GM21619 (cell line): ENCODE data around the gene IPO7.
"Not testable (repeated sequence)": the region's sequence is repeated elsewhere in the genome, so short reads cannot be mapped to it uniquely, and the experiment has no call there.

ENCODE experiments used
- ATAC-seq: cut with Tn5 transposase; IDR thresholded peaks from one replicate; pipeline ENCODE4 v1.9.1; 2021; ENCODE audit not compliant: unreplicated experiment

Gene IPO7

DNA sequence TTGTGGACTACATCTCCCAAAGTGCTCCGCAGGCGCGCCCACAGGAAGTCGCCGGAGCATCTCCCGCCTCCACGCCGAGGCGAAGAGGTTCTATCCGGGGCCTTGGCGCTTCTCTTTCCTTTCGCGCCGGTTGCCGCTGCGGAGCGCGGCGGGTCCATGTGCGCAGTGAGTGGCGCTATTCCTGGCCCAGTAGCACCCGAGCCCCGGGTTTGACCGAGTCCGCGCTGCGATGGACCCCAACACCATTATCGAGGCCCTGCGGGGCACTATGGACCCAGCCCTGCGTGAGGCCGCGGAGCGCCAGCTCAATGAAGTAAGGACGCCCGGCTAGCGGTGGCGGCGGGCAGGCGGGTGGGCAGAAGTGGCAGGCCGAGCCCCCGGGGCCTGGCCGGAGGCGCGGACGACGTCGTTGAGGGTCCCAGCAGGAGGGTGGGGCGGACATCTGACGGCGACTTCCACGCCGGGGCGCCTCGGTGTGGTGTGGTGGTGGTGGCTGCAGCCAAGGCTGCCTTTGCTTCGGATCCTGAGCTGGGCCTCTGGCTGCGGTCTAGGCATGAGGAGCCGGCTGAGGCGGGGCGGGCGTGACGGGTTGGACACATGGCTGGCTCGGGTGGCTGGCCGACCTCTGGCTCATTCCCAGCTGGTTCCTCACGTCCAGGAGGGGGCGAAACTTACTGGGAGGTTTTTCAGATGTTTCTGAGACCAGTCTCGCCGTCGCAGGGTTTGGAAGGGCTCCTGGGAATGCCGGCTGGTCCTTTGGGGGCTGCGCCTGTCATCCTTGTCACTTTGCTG lies at the start of gene IPO7:
TSS of gene IPO7 (plus strand) at position 118 of the 792 bp plus-strand sequence. CDS start at position 230, 112 bp downstream.
- peak; percentile 93 for ATAC-seq

DNA sequence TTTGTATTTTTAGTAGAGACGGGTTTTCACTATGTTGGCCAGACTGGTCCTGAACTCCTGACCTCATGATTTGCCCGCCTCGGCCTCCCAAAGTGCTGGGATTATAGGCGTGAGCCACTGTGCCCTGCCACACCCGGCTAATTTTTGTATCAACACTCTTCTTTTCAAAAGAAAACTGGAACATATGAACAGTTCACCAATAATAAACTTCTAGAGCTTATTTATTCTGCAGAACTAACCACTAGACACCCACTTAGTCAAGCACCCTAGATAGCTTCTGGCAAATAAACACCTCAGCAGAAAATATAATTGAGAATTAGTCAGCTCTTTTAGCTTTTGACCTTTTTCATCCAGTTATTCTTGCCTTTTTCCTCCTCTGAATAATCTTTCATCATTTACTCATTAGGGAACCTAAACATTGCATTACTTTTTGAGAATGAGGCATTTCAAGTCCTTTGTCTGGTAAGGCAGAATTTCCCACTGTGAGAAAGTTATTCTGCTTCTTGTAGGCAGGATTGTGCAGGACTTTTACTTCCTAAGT lies 42.7 kb upstream of the IPO7 start:
- ATAC-seq: no peak

- no peak for ATAC-seq
Measured at GRCh38 chr11:9344061-9344680, 40.3 kb upstream of the IPO7 start.

DNA sequence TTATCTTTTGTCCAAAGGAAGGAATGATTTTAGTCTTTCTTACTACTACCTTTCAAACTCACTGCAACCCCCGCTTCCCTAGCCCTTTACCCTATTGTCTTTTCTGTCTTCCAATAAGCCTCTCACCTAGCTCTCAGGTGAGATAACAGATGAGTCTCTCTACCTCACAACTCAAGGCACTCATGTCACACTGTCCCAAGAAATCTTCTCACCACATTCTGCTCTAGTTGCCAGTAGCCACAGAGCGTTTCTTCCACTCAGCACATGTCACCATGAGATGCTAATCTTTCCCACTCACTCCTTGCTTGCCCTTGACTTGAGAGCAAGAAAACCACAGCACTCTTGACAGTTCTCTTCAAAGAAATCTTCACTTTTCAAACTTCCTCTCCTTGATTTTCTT lies 37.4 kb upstream of the IPO7 start:
- ATAC-seq: no peak

DNA sequence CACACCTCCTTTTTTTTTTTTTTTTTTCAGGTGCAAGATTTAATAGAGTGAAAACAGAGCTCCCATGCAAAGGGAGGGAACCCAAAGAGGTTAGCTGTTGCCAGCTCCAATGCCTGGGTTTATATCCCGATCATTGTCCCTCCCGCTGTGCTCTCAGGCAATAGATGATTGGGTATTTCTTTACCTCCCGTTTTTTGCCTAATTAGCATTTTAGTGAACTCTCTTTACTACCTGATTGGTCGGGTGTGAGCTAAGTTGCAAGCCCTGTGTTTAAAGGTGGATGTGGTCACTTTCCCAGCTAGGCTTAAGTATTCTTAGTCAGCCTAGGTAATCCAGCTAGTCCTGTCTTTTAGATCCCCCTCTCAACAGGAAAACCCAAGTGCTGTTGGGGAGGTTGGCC lies 36.7 kb upstream of the IPO7 start:
- ATAC-seq: not testable (repeated sequence)

- ATAC-seq: no peak
Measured at GRCh38 chr11:9351321-9351881, 33.1 kb upstream of the IPO7 start.

DNA sequence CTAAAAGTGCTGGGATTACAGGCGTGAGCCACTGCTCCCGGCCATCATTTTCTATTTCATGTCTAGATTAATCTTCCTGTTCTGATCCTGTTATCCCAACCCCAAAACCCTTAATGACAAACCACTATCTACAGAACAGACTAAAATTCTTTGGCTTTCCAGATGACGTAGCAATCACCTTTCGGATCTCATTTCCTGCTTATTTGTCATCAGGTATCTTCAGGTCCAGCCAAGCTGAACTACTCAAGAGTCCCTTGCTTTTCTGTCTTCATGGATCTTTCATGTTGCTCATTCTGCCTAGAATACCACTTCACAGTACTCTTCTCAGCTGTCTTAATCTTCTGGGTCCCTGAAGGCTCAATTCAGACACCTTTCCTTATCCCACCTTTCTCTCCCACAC lies 27.4 kb upstream of the IPO7 start:
- no peak for ATAC-seq

- ATAC-seq: not testable (repeated sequence)
Measured at GRCh38 chr11:9360862-9361622, 23.4 kb upstream of the IPO7 start.

DNA sequence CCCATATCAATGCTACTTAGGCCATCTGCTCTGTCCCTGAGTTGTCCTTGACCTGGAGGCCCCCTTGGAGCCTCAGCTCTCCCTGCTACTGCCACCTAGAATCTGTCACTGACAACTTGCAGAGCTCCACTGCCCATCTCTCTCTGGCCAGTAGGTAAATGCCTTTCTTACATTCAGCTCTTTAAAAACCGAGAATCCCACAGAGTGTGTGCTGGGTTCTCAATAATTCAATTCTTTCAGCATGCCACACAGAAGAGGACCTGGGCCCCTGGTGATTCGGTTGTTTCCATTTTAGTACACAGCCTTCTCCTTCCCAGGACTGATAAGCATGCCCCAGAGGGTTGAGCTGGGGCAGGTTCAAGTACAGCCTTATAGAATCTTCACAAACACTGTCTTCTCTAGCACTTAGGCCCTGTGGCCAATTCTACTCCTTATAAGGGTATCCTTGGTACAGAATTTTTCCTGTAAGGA lies 22.0 kb upstream of the IPO7 start:
- no peak for ATAC-seq

DNA sequence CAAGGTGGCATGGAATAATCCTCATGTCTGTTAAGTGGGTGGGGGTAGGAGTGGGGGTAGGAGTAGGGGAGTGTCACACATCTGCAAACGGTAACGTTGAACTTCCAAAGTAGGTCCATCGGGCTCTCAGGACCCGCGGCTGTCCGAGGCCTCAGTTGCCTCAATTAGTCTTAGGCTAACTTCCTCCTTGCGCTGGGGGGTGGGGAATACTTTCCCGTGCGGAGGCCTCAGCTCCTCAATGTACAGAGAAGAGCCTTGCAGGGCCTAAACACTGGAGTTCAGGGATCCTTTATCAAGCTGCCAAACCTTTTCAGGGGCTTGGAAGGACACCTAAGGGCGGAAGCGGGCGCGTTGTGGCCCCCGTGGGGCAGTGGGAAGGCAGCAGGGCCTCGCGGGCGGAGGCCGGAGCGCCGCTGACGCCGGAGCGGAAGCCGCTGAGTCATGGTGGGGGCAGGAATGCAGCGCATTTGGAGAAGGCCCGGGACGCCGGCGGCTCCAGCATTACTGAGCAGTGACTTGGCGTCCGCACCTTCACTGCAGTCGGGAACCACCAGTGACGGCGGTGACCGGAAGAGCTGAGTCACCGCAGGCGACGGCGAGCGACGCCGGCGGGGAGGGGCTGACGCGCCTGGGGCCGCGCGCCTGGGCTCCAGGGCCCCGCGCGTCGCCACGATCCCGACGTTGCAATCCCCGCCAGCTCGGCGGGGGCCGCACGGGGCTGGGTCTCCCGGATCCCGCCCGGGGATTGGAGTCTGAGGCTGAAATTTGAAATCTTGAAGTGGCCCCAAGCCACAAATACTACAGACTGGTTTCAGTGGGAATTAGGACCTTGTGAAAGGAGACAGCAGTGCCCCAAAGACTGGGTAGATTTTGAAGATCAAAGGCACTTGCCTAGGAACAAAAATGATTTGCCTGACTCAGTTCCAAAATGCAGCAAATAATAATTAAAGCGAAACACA lies 20.2 kb upstream of the IPO7 start:
- ATAC-seq: peak; percentile 97

- ATAC-seq: no peak
Measured at GRCh38 chr11:9367551-9367950, 16.9 kb upstream of the IPO7 start.

DNA sequence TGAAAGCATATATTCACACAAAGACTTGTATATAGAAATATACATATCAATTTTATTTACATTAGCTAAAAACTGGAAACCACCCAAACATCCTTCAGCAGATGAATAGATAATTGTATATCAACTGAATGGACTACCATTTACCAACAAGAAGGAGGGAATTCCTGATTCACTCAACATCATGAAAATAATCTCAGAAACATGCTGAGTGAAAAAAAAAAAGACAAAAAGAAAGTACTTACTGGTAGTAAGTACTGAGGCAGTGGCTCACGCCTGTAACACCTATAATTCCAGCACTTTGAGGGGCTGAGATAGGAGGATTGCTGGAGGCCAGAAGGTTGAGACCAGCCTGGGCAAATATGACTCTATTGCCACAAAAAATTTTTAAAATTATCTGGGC lies 7.4 kb upstream of the IPO7 start:
- no peak for ATAC-seq

DNA sequence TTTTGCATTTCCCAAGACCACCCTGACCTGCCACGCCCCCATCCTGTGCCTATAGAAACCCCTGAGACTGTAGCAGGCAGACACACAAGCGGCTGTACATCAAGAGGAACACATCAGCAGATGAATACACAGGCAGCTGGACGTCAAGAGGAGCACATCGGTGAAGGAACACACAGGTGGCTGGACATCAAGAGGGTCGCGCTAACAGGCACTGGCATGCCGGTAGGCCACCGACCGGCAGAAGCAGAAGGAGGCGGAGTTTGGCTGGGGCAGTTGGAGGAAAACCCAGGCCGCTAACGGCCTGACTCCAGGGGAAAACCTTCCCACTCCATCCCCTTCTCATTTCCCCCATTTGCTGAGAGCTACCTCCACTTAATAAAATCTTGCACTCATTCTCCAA lies 5.4 kb upstream of the IPO7 start:
- ATAC-seq: no peak

GRCh38 chr11:9380773-9381172 lies 3.7 kb upstream of the IPO7 start:
- no peak for ATAC-seq

DNA sequence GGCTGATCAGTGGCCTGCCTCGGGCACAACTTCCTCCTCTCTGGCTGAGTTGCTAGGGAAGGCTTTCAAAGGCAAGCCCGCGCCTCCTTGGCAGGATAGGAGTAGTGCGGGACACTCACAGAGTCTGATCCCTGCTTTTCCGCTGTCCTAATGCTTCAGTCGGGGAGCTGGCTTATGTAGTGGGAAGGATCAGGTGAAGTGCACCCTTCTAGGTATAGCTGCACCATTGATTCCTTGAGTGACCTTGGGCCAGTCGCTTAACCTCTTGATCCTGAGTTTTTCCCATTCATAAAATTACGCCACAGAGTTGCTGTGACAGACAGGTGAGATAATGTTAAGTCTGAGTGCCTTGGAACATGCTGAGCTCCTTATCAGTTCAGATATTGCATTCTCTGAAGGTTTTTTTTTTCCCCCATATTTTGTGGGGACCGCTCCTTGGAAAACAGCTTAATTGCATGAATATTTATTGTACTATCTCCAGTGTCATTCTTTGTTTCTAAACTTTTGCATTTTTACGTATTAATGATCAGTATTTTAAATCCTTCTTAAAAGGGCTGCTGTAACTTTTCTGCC lies 961 bp downstream of the IPO7 start:
- ATAC-seq: peak; percentile 6

- no peak for ATAC-seq
Measured at GRCh38 chr11:9386086-9386485, 1.6 kb downstream of the IPO7 start.

GRCh38 chr11:9386901-9387300 lies 2.4 kb downstream of the IPO7 start:
- ATAC-seq: no peak

DNA sequence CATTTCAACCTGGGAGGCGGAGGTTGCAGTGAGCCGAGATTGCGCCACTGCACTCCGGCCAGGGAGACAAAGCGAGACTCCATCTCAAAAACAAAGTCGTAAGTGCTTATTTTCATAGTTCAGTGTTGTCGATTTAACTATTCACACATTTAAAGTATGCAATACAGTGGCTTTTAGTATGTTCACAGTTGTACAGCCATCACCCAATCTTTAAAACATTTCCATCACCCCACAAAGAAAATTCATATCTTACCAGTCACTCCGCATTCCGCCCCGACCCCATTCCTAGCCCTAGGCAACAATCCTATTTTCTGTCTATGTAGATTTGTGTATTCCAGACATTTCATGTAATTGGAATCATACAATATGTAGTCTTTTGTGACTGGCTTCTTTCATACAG lies 11.9 kb downstream of the IPO7 start:
- ATAC-seq: no peak

DNA sequence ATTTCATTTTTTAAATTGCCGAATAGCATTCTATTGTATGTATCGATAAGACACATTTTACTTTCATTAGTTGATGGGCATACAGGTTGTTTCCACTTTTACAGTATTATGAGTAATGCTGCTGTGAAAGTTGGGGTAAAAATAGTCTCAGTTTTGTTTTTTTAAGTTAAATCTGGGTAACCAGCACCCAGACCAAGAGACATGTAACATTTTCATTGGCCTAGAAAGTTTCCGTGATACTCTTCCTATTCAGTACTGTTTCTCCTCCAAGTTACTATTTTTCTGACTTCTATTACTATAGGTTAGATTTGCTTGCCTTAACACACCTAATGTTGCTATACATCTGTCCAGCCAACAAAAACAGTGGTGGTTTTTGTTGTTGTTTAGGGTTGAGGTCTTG lies 12.3 kb downstream of the IPO7 start:
- peak; percentile 63 for ATAC-seq
